ENCODE data around the gene ARHGEF39. TPM values are rescaled to one million over a fixed set of nuclear protein-coding genes. Genes with fewer than 3 reads are reported as not detected.

ARHGEF39 gene
- total RNA-seq, 1 donor from 2014 or later: 1.0 TPM

GRCh38 chr9:35627575-35627974 is 37.4 kb downstream of the ARHGEF39 start:
- Histone ChIP-seq H3K4me1 (ENCODE audit: insufficient read depth, low read length) (no peaks in the 10 kb centered on the region), H3K79me2 (ENCODE audit: insufficient read depth, low read length) (no peaks in the 10 kb centered on the region), H4K20me1 (ENCODE audit: insufficient read depth, low read length) (no peaks in the 10 kb centered on the region), H3K36me3 (ENCODE audit: insufficient read depth, low read length) (no peaks in the 10 kb centered on the region), H2AFZ (ENCODE audit: low read depth, low read length) (no peak overlapping the region), H3K9me3 (ENCODE audit: insufficient read depth, low read depth, low read length) (no peaks in the 10 kb centered on the region), H3K9ac (ENCODE audit: low read length) (no peak overlapping the region), H3K4me3 (ENCODE audit: insufficient read depth, low read depth, low read length) (no peak overlapping the region), H3K27me3 (ENCODE audit: insufficient read depth, low read length) (no peaks in the 10 kb centered on the region), H3K4me2 (ENCODE audit: low read length) (no peak overlapping the region), H3K27ac (ENCODE audit: low read depth, low read length) (no peak overlapping the region)
- H3K4me3 Mint-ChIP-seq (ENCODE audit: unreplicated experiment): no peak overlapping the region
- H3K4me1 Mint-ChIP-seq (ENCODE audit: low read depth, unreplicated experiment): no peaks in the 10 kb centered on the region
- no peak for FAIRE-seq
- no peaks in the 10 kb centered on the region for H3K9me3 Mint-ChIP-seq (ENCODE audit: unreplicated experiment)
- no peak for DNase-seq (ENCODE audit: low read depth)
- no peak overlapping the region for H3K27ac Mint-ChIP-seq (ENCODE audit: unreplicated experiment)
- H3K27me3 Mint-ChIP-seq (ENCODE audit: low read depth, unreplicated experiment): peaks cover 6% of the 10 kb centered on the region
- no peaks in the 10 kb centered on the region for H3K36me3 Mint-ChIP-seq (ENCODE audit: low read depth, unreplicated experiment)
- no peak for TF ChIP-seq EZH2 (IDR thresholded peaks at IDR 0.05; ENCODE audit: insufficient read depth, low read length)

- peaks cover 6% of the 10 kb centered on the region for H3K9me3 Mint-ChIP-seq (ENCODE audit: unreplicated experiment)
- no peaks in the 10 kb centered on the region for H3K36me3 ChIP-seq (ENCODE audit: insufficient read depth, low read length)
- FAIRE-seq (no peak), DNase-seq (ENCODE audit: low read depth) (no peak)
- H4K20me1 ChIP-seq (ENCODE audit: insufficient read depth, low read length): no peaks in the 10 kb centered on the region
- no peak overlapping the region for H2AFZ ChIP-seq (ENCODE audit: low read depth, low read length)
- H3K27me3 Mint-ChIP-seq (ENCODE audit: low read depth, unreplicated experiment): peaks cover 57% of the 10 kb centered on the region
- peaks cover 4% of the 10 kb centered on the region for H3K4me1 Mint-ChIP-seq (ENCODE audit: low read depth, unreplicated experiment)
- TF ChIP-seq EZH2 (IDR thresholded peaks at IDR 0.05; ENCODE audit: insufficient read depth, low read length): no peak
- TF ChIP-seq CTCF (IDR thresholded peaks at IDR 0.05; ENCODE audit: insufficient read depth, low read depth, low read length): no peak
- H3K27me3 ChIP-seq (ENCODE audit: insufficient read depth, low read length): peaks cover 27% of the 10 kb centered on the region
- H3K9ac ChIP-seq (ENCODE audit: low read length): no peak overlapping the region
- H3K4me2 ChIP-seq (ENCODE audit: low read length): no peak overlapping the region
- H3K27ac ChIP-seq (ENCODE audit: low read depth, low read length): no peak overlapping the region
- peaks cover 6% of the 10 kb centered on the region for H3K36me3 Mint-ChIP-seq (ENCODE audit: low read depth, unreplicated experiment)
- H3K4me1 ChIP-seq (ENCODE audit: insufficient read depth, low read length): peaks cover 8% of the 10 kb centered on the region
- H3K4me3 Mint-ChIP-seq (ENCODE audit: unreplicated experiment): peak overlapping the region; percentile 54
- H3K79me2 ChIP-seq (ENCODE audit: insufficient read depth, low read length): no peaks in the 10 kb centered on the region
- H3K4me3 ChIP-seq (ENCODE audit: insufficient read depth, low read depth, low read length): no peak overlapping the region
- H3K9me3 ChIP-seq (ENCODE audit: insufficient read depth, low read depth, low read length): no peaks in the 10 kb centered on the region
- no peak overlapping the region for H3K27ac Mint-ChIP-seq (ENCODE audit: unreplicated experiment)
Measured at GRCh38 chr9:35619800-35620158, 45.2 kb downstream of the ARHGEF39 start.

GRCh38 chr9:35618854-35619799 is 45.9 kb downstream of the ARHGEF39 start:
- H3K9me3 ChIP-seq (ENCODE audit: insufficient read depth, low read depth, low read length): no peaks in the 10 kb centered on the region
- H3K27ac ChIP-seq (ENCODE audit: low read depth, low read length): no peak overlapping the region
- no peaks in the 10 kb centered on the region for H3K36me3 ChIP-seq (ENCODE audit: insufficient read depth, low read length)
- H3K4me3 Mint-ChIP-seq (ENCODE audit: unreplicated experiment): peak overlapping the region; percentile 54
- H3K4me2 ChIP-seq (ENCODE audit: low read length): no peak overlapping the region
- peaks cover 4% of the 10 kb centered on the region for H3K4me1 Mint-ChIP-seq (ENCODE audit: low read depth, unreplicated experiment)
- H3K27me3 Mint-ChIP-seq (ENCODE audit: low read depth, unreplicated experiment): peaks cover 64% of the 10 kb centered on the region
- FAIRE-seq (no peak), DNase-seq (ENCODE audit: low read depth) (no peak)
- TF ChIP-seq EZH2 (IDR thresholded peaks at IDR 0.05; ENCODE audit: insufficient read depth, low read length) (no peak), CTCF (IDR thresholded peaks at IDR 0.05; ENCODE audit: insufficient read depth, low read depth, low read length) (no peak)
- no peaks in the 10 kb centered on the region for H3K79me2 ChIP-seq (ENCODE audit: insufficient read depth, low read length)
- peaks cover 33% of the 10 kb centered on the region for H3K27me3 ChIP-seq (ENCODE audit: insufficient read depth, low read length)
- H3K27ac Mint-ChIP-seq (ENCODE audit: unreplicated experiment): no peak overlapping the region
- peaks cover 6% of the 10 kb centered on the region for H3K9me3 Mint-ChIP-seq (ENCODE audit: unreplicated experiment)
- no peak overlapping the region for H3K4me3 ChIP-seq (ENCODE audit: insufficient read depth, low read depth, low read length)
- H4K20me1 ChIP-seq (ENCODE audit: insufficient read depth, low read length): no peaks in the 10 kb centered on the region
- H3K36me3 Mint-ChIP-seq (ENCODE audit: low read depth, unreplicated experiment): peaks cover 6% of the 10 kb centered on the region
- no peak overlapping the region for H2AFZ ChIP-seq (ENCODE audit: low read depth, low read length)
- H3K9ac ChIP-seq (ENCODE audit: low read length): no peak overlapping the region
- H3K4me1 ChIP-seq (ENCODE audit: insufficient read depth, low read length): peaks cover 8% of the 10 kb centered on the region
